ENCODE data around the gene ZNF577. TPM values are rescaled to one million over a fixed set of nuclear protein-coding genes. Genes with fewer than 3 reads are reported as not detected.

Gene ZNF577
- total RNA-seq, 1 donor from 2014 or later = 7.6 TPM

- Mint-ChIP-seq H3K9me3 (ENCODE audit: unreplicated experiment) (peaks cover 9% of the 10 kb centered on the region), H3K4me1 (ENCODE audit: low read depth, unreplicated experiment) (no peaks in the 10 kb centered on the region), H3K27me3 (ENCODE audit: low read depth, unreplicated experiment) (no peaks in the 10 kb centered on the region), H3K27ac (ENCODE audit: unreplicated experiment) (no peak overlapping the region), H3K4me3 (ENCODE audit: unreplicated experiment) (no peak overlapping the region), H3K36me3 (ENCODE audit: low read depth, unreplicated experiment) (no peaks in the 10 kb centered on the region)
- Histone ChIP-seq H3K79me2 (ENCODE audit: insufficient read depth, low read length) (no peaks in the 10 kb centered on the region), H3K4me3 (ENCODE audit: insufficient read depth, low read depth, low read length) (no peak overlapping the region), H4K20me1 (ENCODE audit: insufficient read depth, low read length) (no peaks in the 10 kb centered on the region), H3K9me3 (ENCODE audit: insufficient read depth, low read depth, low read length) (peaks cover 20% of the 10 kb centered on the region), H2AFZ (ENCODE audit: low read depth, low read length) (no peak overlapping the region), H3K4me1 (ENCODE audit: insufficient read depth, low read length) (no peaks in the 10 kb centered on the region), H3K27me3 (ENCODE audit: insufficient read depth, low read length) (no peaks in the 10 kb centered on the region), H3K36me3 (ENCODE audit: insufficient read depth, low read length) (no peaks in the 10 kb centered on the region), H3K9ac (ENCODE audit: low read length) (no peak overlapping the region), H3K4me2 (ENCODE audit: low read length) (no peak overlapping the region), H3K27ac (ENCODE audit: low read depth, low read length) (no peak overlapping the region)
- no peak for FAIRE-seq
- TF ChIP-seq CTCF (IDR thresholded peaks at IDR 0.05; ENCODE audit: insufficient read depth, low read depth, low read length) = no peak
- no peak for TF ChIP-seq EZH2 (IDR thresholded peaks at IDR 0.05; ENCODE audit: insufficient read depth, low read length)
- DNase-seq (ENCODE audit: low read depth) = no peak
Measured at GRCh38 chr19:51822325-51822724, 65.4 kb downstream of the ZNF577 start.

- Mint-ChIP-seq H3K27ac (ENCODE audit: unreplicated experiment) (no peak overlapping the region), H3K4me1 (ENCODE audit: low read depth, unreplicated experiment) (no peaks in the 10 kb centered on the region), H3K4me3 (ENCODE audit: unreplicated experiment) (no peak overlapping the region), H3K27me3 (ENCODE audit: low read depth, unreplicated experiment) (no peaks in the 10 kb centered on the region), H3K9me3 (ENCODE audit: unreplicated experiment) (peaks cover 9% of the 10 kb centered on the region), H3K36me3 (ENCODE audit: low read depth, unreplicated experiment) (no peaks in the 10 kb centered on the region)
- DNase-seq (ENCODE audit: low read depth) (no peak), FAIRE-seq (no peak)
- H3K36me3 ChIP-seq (ENCODE audit: insufficient read depth, low read length) = no peaks in the 10 kb centered on the region
- no peaks in the 10 kb centered on the region for H4K20me1 ChIP-seq (ENCODE audit: insufficient read depth, low read length)
- no peak overlapping the region for H2AFZ ChIP-seq (ENCODE audit: low read depth, low read length)
- no peak overlapping the region for H3K4me2 ChIP-seq (ENCODE audit: low read length)
- H3K27me3 ChIP-seq (ENCODE audit: insufficient read depth, low read length) = no peaks in the 10 kb centered on the region
- H3K4me1 ChIP-seq (ENCODE audit: insufficient read depth, low read length) = no peaks in the 10 kb centered on the region
- no peaks in the 10 kb centered on the region for H3K79me2 ChIP-seq (ENCODE audit: insufficient read depth, low read length)
- no peak overlapping the region for H3K27ac ChIP-seq (ENCODE audit: low read depth, low read length)
- H3K9ac ChIP-seq (ENCODE audit: low read length) = no peak overlapping the region
- H3K4me3 ChIP-seq (ENCODE audit: insufficient read depth, low read depth, low read length) = no peak overlapping the region
- peaks cover 15% of the 10 kb centered on the region for H3K9me3 ChIP-seq (ENCODE audit: insufficient read depth, low read depth, low read length)
- TF ChIP-seq EZH2 (IDR thresholded peaks at IDR 0.05; ENCODE audit: insufficient read depth, low read length) = no peak
- TF ChIP-seq CTCF (IDR thresholded peaks at IDR 0.05; ENCODE audit: insufficient read depth, low read depth, low read length) = no peak
Measured at GRCh38 chr19:51821921-51822320, 65.8 kb downstream of the ZNF577 start.

- no peak for FAIRE-seq
- no peak overlapping the region for H2AFZ ChIP-seq (ENCODE audit: low read depth, low read length)
- peaks cover 6% of the 10 kb centered on the region for H3K9me3 Mint-ChIP-seq (ENCODE audit: unreplicated experiment)
Measured at GRCh38 chr19:51821456-51821855, 66.3 kb downstream of the ZNF577 start.

More at GRCh38 chr19:51821456-51821855, 66.3 kb downstream of the ZNF577 start:
- Mint-ChIP-seq H3K27ac (ENCODE audit: unreplicated experiment) (no peak overlapping the region), H3K4me3 (ENCODE audit: unreplicated experiment) (no peak overlapping the region), H3K4me1 (ENCODE audit: low read depth, unreplicated experiment) (no peaks in the 10 kb centered on the region), H3K27me3 (ENCODE audit: low read depth, unreplicated experiment) (no peaks in the 10 kb centered on the region), H3K36me3 (ENCODE audit: low read depth, unreplicated experiment) (no peaks in the 10 kb centered on the region)
- Histone ChIP-seq H3K36me3 (ENCODE audit: insufficient read depth, low read length) (no peaks in the 10 kb centered on the region), H3K27ac (ENCODE audit: low read depth, low read length) (no peak overlapping the region), H3K9me3 (ENCODE audit: insufficient read depth, low read depth, low read length) (peaks cover 11% of the 10 kb centered on the region), H3K79me2 (ENCODE audit: insufficient read depth, low read length) (no peaks in the 10 kb centered on the region), H4K20me1 (ENCODE audit: insufficient read depth, low read length) (no peaks in the 10 kb centered on the region), H3K4me1 (ENCODE audit: insufficient read depth, low read length) (no peaks in the 10 kb centered on the region), H3K4me3 (ENCODE audit: insufficient read depth, low read depth, low read length) (no peak overlapping the region), H3K4me2 (ENCODE audit: low read length) (no peak overlapping the region), H3K9ac (ENCODE audit: low read length) (no peak overlapping the region), H3K27me3 (ENCODE audit: insufficient read depth, low read length) (no peaks in the 10 kb centered on the region)
- TF ChIP-seq EZH2 (IDR thresholded peaks at IDR 0.05; ENCODE audit: insufficient read depth, low read length) = no peak
- TF ChIP-seq CTCF (IDR thresholded peaks at IDR 0.05; ENCODE audit: insufficient read depth, low read depth, low read length) = no peak
- no peak for DNase-seq (ENCODE audit: low read depth)

Other genes with a start within 250 kb of the ZNF577 start
- not detected in 2 replicates for gene SIGLEC14, start 241.1 kb downstream of the ZNF577 start, total RNA-seq
- gene SPACA6, start 194.6 kb downstream of the ZNF577 start, total RNA-seq = 51.0 and 62.5 TPM in 2 replicates
- gene HAS1, start 164.0 kb downstream of the ZNF577 start, total RNA-seq = not detected in 2 replicates
- not detected in 2 replicates for gene FPR1, start 136.1 kb downstream of the ZNF577 start, total RNA-seq
- not detected in 2 replicates for gene FPR2, start 126.8 kb downstream of the ZNF577 start, total RNA-seq
- gene FPR3, start 92.8 kb downstream of the ZNF577 start, total RNA-seq = not detected in 2 replicates
- 12.5 and 13.8 TPM in 2 replicates for gene ZNF649, start 17.1 kb upstream of the ZNF577 start, total RNA-seq
- gene ZNF613, start 39.5 kb upstream of the ZNF577 start, total RNA-seq = 5.8 and 7.2 TPM in 2 replicates
- 8.6 and 9.5 TPM in 2 replicates for gene ZNF350, start 98.9 kb upstream of the ZNF577 start, total RNA-seq
- 4.7 and 5.8 TPM in 2 replicates for gene ZNF615, start 120.3 kb upstream of the ZNF577 start, total RNA-seq
- gene ZNF614, start 140.4 kb upstream of the ZNF577 start, total RNA-seq = 9.9 and 11.4 TPM in 2 replicates
- gene ZNF432, start 160.9 kb upstream of the ZNF577 start, total RNA-seq = 17.7 and 22.9 TPM in 2 replicates
- 37.8 and 38.0 TPM in 2 replicates for gene ZNF841, start 207.8 kb upstream of the ZNF577 start, total RNA-seq

All from astrocyte (in vitro differentiated cells and primary cell).